A673 (cell line): ENCODE data around the gene MUSTN1. TPM values are rescaled to one million over a fixed set of nuclear protein-coding genes. Genes with fewer than 3 reads are reported as not detected.

Source experiments
- BruUV-seq: library from RNA; stranded (reverse); fragments of 400-500 nt; replicated peaks from 2 replicates; lab custom pipeline; 2021; lab: Mats Ljungman, UMichigan
- CTCF ChIA-PET: fragments of 300-600 bp; sonication (Branson Sonifier 250); formaldehyde crosslinking; loops from one replicate; lab custom pipeline; 2022; ENCODE audit warnings: antibody characterized with exemption; lab: Charles Lee
- POLR2A ChIA-PET: fragments of 300-600 bp; sonication (Branson Sonifier 250); formaldehyde crosslinking; loops from one replicate; lab custom pipeline; 2022; ENCODE audit warnings: antibody characterized with exemption; ENCODE audit not compliant: low non-redundant PET; lab: Charles Lee
- DNase-seq: peaks from one replicate; pipeline ENCODE4 v3.0.0-alpha.2; 2015; ENCODE audit warnings: low spot score
- H3K27ac ChIP-seq: fragments of 200-600 bp; sonication (generic); 2 replicates; pipeline ENCODE4 v1.5.1; 2016; ENCODE audit warnings: mixed run types, low read depth, mild to moderate bottlenecking, mixed read lengths, antibody characterized with exemption, low read length; ENCODE audit not compliant: poor library complexity, severe bottlenecking
- H3K27me3 ChIP-seq: fragments of 200-600 bp; sonication (generic); replicated peaks from 2 replicates; pipeline ENCODE4 v1.6.1; 2017; ENCODE audit warnings: mixed run types, low read depth, mild to moderate bottlenecking, mixed read lengths, antibody characterized with exemption, low read length; ENCODE audit not compliant: insufficient read depth, poor library complexity
- H3K36me3 ChIP-seq: fragments of 200-600 bp; sonication (generic); 2 replicates; pipeline ENCODE4 v1.6.1; 2016; ENCODE audit warnings: mixed run types, mild to moderate bottlenecking, mixed read lengths, antibody characterized with exemption, low read length; ENCODE audit not compliant: insufficient read depth, poor library complexity, severe bottlenecking
- H3K4me1 ChIP-seq: fragments of 200-600 bp; sonication (generic); 2 replicates; pipeline ENCODE4 v1.6.1; 2017; ENCODE audit warnings: mixed run types, mild to moderate bottlenecking, mixed read lengths, antibody characterized with exemption, low read length; ENCODE audit not compliant: insufficient read depth, poor library complexity, severe bottlenecking
- H3K4me3 ChIP-seq: fragments of 200-600 bp; sonication (generic); 2 replicates; pipeline ENCODE4 v1.5.1; 2016; ENCODE audit warnings: low read depth, mixed run types, mild to moderate bottlenecking, mixed read lengths, low read length; ENCODE audit not compliant: poor library complexity, severe bottlenecking
- H3K9me3 ChIP-seq: fragments of 200-600 bp; sonication (generic); 2 replicates; pipeline ENCODE4 v1.6.1; 2016; ENCODE audit warnings: mixed run types, low read depth, mild to moderate bottlenecking, mixed read lengths, antibody characterized with exemption, low read length; ENCODE audit not compliant: poor library complexity, severe bottlenecking
- EZH2 ChIP-seq: fragments of 200-600 bp; sonication (generic); IDR thresholded peaks from 2 replicates; pipeline ENCODE4 v1.6.1; 2017; ENCODE audit warnings: borderline replicate concordance, low read depth, mild to moderate bottlenecking, mixed read lengths, antibody characterized with exemption, low read length; ENCODE audit not compliant: poor library complexity, severe bottlenecking
- intact Hi-C: fragments of 100-400 bp; cut with micrococcal nuclease; formaldehyde crosslinking; loops from one replicate; pipeline ENCODE4 v1.10.0; 2022; ENCODE audit not compliant: unreplicated experiment
- total RNA-seq: library from RNA; stranded (reverse); gene quantifications from 2 replicates; pipeline ENCODE4 v1.2.3, GENCODE V29; 2021
- TF ChIP-seq, protein P1 (sequence below): fragments of 300-800, 200-600 bp; sonication (generic); conservative IDR thresholded peaks from 2 replicates; pipeline ENCODE4 v1.5.1; 2017; ENCODE audit warnings: low read depth, mild to moderate bottlenecking, antibody characterized with exemption, low read length, moderate library complexity, mixed read lengths

Gene MUSTN1
- total RNA-seq, 1 experiment from 2014 or later: not detected

DNA sequence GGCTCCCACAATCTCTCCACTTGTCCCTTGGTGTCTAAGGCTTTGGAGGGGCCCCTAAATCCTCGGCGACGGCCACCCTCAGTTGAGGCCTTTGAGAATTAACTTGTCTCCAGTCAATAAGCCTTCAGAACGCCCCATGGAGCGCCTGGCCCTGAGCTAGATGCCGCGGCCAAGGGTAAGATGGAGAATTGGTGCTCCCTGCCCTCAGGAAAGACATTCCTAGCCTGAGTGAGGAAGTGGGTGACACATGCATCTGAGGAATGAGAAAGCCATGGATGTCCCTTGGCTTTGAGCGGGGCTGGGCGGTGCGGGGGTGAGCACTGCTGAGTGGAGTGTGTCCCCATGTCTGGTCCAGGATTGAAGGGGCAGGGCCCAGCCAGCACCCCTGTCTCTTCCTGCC is 17.6 kb downstream of the MUSTN1 start:
- no peak overlapping the region for H3K4me3 ChIP-seq
- ChIA-PET CTCF (no interaction called here), POLR2A (no interaction called here)
- intact Hi-C loops: no loop called here
- no peaks in the 10 kb centered on the region for H3K4me1 ChIP-seq
- no peak overlapping the region for H3K27ac ChIP-seq
- no peak for TF ChIP-seq EZH2
- TF ChIP-seq, protein P1, sequence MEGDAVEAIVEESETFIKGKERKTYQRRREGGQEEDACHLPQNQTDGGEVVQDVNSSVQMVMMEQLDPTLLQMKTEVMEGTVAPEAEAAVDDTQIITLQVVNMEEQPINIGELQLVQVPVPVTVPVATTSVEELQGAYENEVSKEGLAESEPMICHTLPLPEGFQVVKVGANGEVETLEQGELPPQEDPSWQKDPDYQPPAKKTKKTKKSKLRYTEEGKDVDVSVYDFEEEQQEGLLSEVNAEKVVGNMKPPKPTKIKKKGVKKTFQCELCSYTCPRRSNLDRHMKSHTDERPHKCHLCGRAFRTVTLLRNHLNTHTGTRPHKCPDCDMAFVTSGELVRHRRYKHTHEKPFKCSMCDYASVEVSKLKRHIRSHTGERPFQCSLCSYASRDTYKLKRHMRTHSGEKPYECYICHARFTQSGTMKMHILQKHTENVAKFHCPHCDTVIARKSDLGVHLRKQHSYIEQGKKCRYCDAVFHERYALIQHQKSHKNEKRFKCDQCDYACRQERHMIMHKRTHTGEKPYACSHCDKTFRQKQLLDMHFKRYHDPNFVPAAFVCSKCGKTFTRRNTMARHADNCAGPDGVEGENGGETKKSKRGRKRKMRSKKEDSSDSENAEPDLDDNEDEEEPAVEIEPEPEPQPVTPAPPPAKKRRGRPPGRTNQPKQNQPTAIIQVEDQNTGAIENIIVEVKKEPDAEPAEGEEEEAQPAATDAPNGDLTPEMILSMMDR: no peak
- no peak for DNase-seq
- no peaks in the 10 kb centered on the region for H3K9me3 ChIP-seq
- BruUV-seq: no TSS peak
- no peaks in the 10 kb centered on the region for H3K36me3 ChIP-seq
- no peaks in the 10 kb centered on the region for H3K27me3 ChIP-seq

DNA sequence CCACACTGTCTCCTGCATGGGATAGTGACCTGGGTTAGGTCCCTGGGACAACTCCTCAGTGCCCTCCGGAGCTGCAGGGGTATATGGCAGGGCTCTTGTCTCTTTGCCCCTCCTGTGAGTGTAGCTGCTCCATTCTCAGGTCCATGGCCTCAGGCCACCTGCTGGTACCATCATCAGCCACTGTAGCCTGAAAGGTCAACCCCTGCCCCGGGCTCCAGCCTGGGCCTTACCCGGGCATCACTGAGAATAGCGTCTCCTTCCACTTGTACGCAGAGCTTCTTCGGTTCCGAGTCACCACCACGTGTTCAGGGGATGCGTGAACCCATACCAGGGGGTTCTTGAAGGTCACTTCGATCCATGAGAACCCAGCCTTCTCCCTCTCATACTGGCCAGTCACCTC is 18.2 kb downstream of the MUSTN1 start:
- no TSS peak for BruUV-seq
- POLR2A ChIA-PET: no interaction called here
- TF ChIP-seq, protein P1: no peak
- TF ChIP-seq EZH2: no peak

DNA sequence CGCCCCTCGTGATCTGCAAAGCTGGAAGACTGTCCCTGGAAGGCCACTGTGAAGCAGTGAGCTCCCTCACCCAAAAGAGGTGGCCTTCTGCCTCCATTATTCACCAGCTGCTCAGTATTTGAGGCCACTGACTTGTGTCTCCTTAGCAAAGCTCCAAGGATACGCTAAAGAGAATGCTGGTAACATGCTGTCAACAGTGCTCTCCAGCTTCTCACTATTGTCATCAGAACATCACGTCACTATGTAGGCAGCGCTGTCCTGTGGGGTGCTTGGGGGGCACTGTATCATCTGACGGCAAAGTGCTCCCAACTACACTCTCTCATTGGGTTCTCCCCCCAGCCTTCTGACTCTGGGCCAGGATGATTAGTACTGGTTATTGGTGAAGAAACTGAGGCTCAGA is 18.6 kb downstream of the MUSTN1 start:
- intact Hi-C loops: no loop called here
- BruUV-seq: no TSS peak
- no peak for TF ChIP-seq EZH2
- TF ChIP-seq, protein P1: no peak
- ChIA-PET CTCF (no interaction called here), POLR2A (no interaction called here)
- Histone ChIP-seq H3K4me1 (no peaks in the 10 kb centered on the region), H3K9me3 (no peaks in the 10 kb centered on the region), H3K36me3 (no peaks in the 10 kb centered on the region), H3K27me3 (no peaks in the 10 kb centered on the region), H3K4me3 (no peak overlapping the region), H3K27ac (no peak overlapping the region)
- no peak for DNase-seq

More for the DNA sequence above, 18.2 kb downstream of the MUSTN1 start:
- DNase-seq: no peak
- Histone ChIP-seq H3K27me3 (no peaks in the 10 kb centered on the region), H3K27ac (no peak overlapping the region), H3K9me3 (no peaks in the 10 kb centered on the region), H3K4me3 (no peak overlapping the region), H3K36me3 (no peaks in the 10 kb centered on the region), H3K4me1 (no peaks in the 10 kb centered on the region)
- intact Hi-C loops: no loop called here
- CTCF ChIA-PET: no interaction called here
